Stimulated activated naive CD4-positive, alpha-beta T cell (primary cell): Measurements from ENCODE around the gene ANKRD55.
"Not testable (repeated sequence)": the region's sequence is repeated elsewhere in the genome, so short reads cannot be mapped to it uniquely, and the experiment has no call there.

Source experiments
- DNase-seq, 6 experiments: peaks; one replicate each; lab custom pipeline; 2025; lab: John Stamatoyannopoulos, UW

The ANKRD55 gene

GRCh38 chr5:56207537-56207936 is 25.6 kb downstream of the ANKRD55 start:
- DNase-seq = no peak

- no peak for DNase-seq
Observed at GRCh38 chr5:56206126-56206910, 26.8 kb downstream of the ANKRD55 start.

- DNase-seq = not testable (repeated sequence)
Observed at GRCh38 chr5:56203936-56204335, 29.2 kb downstream of the ANKRD55 start.

GRCh38 chr5:56202483-56202882 is 30.6 kb downstream of the ANKRD55 start:
- no peak for DNase-seq

- DNase-seq = not testable (repeated sequence)
Observed at GRCh38 chr5:56201762-56202261, 31.3 kb downstream of the ANKRD55 start.

- peak; percentile 19 to 71 (median 50) for DNase-seq
Observed at GRCh38 chr5:56200971-56201666, 32.0 kb downstream of the ANKRD55 start.

GRCh38 chr5:56195016-56195415 is 38.1 kb downstream of the ANKRD55 start:
- DNase-seq = no peak

- no peak for DNase-seq
Observed at GRCh38 chr5:56192246-56192645, 40.9 kb downstream of the ANKRD55 start.

GRCh38 chr5:56191656-56192055 is 41.5 kb downstream of the ANKRD55 start:
- no peak for DNase-seq

- DNase-seq = peak in 5 of 6 experiments; percentile 4 to 59 (median 44)
Observed at GRCh38 chr5:56190497-56190896, 42.6 kb downstream of the ANKRD55 start.

GRCh38 chr5:56185768-56186311 is 47.3 kb downstream of the ANKRD55 start:
- DNase-seq = no peak

GRCh38 chr5:56183506-56183905 is 49.6 kb downstream of the ANKRD55 start:
- DNase-seq = no peak

GRCh38 chr5:56179442-56179841 is 53.7 kb downstream of the ANKRD55 start:
- no peak for DNase-seq

- no peak for DNase-seq
Observed at GRCh38 chr5:56178823-56179222, 54.3 kb downstream of the ANKRD55 start.

- no peak for DNase-seq
Observed at GRCh38 chr5:56176871-56177533, 56.1 kb downstream of the ANKRD55 start.

GRCh38 chr5:56176155-56176798 is 56.9 kb downstream of the ANKRD55 start:
- no peak for DNase-seq

GRCh38 chr5:56175488-56175887 is 57.6 kb downstream of the ANKRD55 start:
- no peak for DNase-seq

- no peak for DNase-seq
Observed at GRCh38 chr5:56175021-56175420, 58.1 kb downstream of the ANKRD55 start.

GRCh38 chr5:56172241-56172640 is 60.9 kb downstream of the ANKRD55 start:
- DNase-seq = no peak

- no peak for DNase-seq
Observed at GRCh38 chr5:56170557-56170956, 62.6 kb downstream of the ANKRD55 start.

- DNase-seq = no peak
Observed at GRCh38 chr5:56169949-56170348, 63.2 kb downstream of the ANKRD55 start.

- DNase-seq = no peak
Observed at GRCh38 chr5:56169281-56169680, 63.8 kb downstream of the ANKRD55 start.
